ENCODE data around the gene FNBP1L.

Gene FNBP1L

DNA sequence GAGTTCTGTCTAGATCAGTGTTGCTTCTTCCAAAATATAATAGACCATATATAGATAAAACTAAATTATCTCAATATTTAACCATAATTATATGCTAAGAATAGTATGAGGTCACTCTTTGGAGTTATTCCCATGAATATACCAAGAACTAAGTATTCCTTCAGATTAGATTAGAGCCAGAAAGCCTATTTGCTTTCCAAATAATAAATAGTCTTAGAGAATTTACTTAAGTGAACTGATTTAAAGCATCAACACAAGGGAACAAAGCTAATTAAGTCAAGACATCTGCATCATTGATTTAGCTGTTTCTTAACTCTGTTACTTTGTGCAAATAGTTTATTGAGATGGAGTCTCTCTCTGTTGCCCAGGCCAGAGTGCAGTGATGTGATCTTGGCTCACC lies 35.7 kb downstream of the FNBP1L start:
- H3K27me3 ChIP-seq (ENCODE audit: control insufficient read depth in 1 of 2, insufficient read depth in 2 of 2, low read length in 2 of 2), result no peaks in the 10 kb centered on the region
- H3K36me3 ChIP-seq (ENCODE audit: control insufficient read depth in 2 of 2, insufficient read depth in 2 of 2, low read length in 2 of 2), result no peaks in the 10 kb centered on the region
- peaks cover 3 to 6% of the 10 kb centered on the region in 2 donors for H3K9me3 ChIP-seq (ENCODE audit: control insufficient read depth in 2 of 2, low read length in 2 of 2)
- H3K4me3 ChIP-seq (ENCODE audit: low read length in 2 of 2), result no peak overlapping the region
- no peak overlapping the region for H3K9ac ChIP-seq (ENCODE audit: low read length in 2 of 2)
- H3K27ac ChIP-seq (ENCODE audit: low read length), result no peak overlapping the region
- no peaks in the 10 kb centered on the region for H3K4me1 ChIP-seq (ENCODE audit: control insufficient read depth, insufficient read depth, low read length)

DNA sequence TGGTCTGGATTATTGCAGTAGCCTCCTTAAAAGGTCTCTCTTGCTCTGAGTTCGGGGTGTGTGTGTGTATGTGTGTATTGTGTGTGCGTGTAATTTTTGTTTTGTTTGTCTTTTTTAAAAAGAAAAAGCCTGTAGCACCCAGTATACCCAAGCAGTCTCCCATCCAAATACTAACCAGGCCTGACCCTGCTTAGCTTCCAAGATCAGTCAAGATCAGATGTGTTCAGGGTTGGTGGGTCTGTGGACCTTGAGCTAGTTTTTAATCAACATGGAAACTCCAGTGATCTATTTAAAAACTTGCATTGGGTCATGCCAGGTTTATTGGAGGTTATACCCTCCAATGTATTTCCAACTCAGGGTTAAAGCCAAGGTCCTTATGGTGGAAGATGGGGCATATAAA lies 40.3 kb downstream of the FNBP1L start:
- Histone ChIP-seq H3K4me3 (ENCODE audit: low read length in 2 of 2) (no peak overlapping the region), H3K9me3 (ENCODE audit: control insufficient read depth in 2 of 2, low read length in 2 of 2) (no peaks in the 10 kb centered on the region), H3K27ac (ENCODE audit: low read length) (no peak overlapping the region), H3K27me3 (ENCODE audit: control insufficient read depth in 1 of 2, insufficient read depth in 2 of 2, low read length in 2 of 2) (no peaks in the 10 kb centered on the region), H3K4me1 (ENCODE audit: control insufficient read depth, insufficient read depth, low read length) (no peaks in the 10 kb centered on the region), H3K36me3 (ENCODE audit: control insufficient read depth in 2 of 2, insufficient read depth in 2 of 2, low read length in 2 of 2) (no peaks in the 10 kb centered on the region), H3K9ac (ENCODE audit: low read length in 2 of 2) (no peak overlapping the region)

DNA sequence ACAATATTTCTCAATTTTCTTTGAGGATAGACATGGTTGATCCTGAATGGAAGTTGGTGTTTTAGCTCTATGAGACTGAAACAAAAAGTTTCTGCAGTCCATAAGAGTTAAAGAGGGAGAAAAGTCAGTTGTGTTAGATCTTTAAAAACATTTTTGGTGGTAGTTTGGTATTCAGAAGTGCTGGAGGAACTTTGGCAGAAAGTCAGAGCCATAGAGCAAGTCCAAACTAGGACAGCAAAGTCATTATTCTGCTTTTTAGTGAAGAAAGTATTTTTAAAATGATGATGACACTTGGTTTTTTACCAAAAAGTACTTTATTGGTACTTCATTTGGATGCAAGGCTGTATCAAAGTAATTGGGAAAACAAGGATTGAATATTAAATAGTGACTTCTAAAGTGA lies 41.8 kb downstream of the FNBP1L start:
- H3K36me3 ChIP-seq (ENCODE audit: control insufficient read depth in 2 of 2, insufficient read depth in 2 of 2, low read length in 2 of 2), result no peaks in the 10 kb centered on the region
- H3K4me1 ChIP-seq (ENCODE audit: control insufficient read depth, insufficient read depth, low read length), result no peaks in the 10 kb centered on the region
- no peaks in the 10 kb centered on the region for H3K9me3 ChIP-seq (ENCODE audit: control insufficient read depth in 2 of 2, low read length in 2 of 2)
- H3K4me3 ChIP-seq (ENCODE audit: low read length in 2 of 2), result no peak overlapping the region
- no peaks in the 10 kb centered on the region for H3K27me3 ChIP-seq (ENCODE audit: control insufficient read depth in 1 of 2, insufficient read depth in 2 of 2, low read length in 2 of 2)
- no peak overlapping the region for H3K27ac ChIP-seq (ENCODE audit: low read length)
- H3K9ac ChIP-seq (ENCODE audit: low read length in 2 of 2), result no peak overlapping the region

DNA sequence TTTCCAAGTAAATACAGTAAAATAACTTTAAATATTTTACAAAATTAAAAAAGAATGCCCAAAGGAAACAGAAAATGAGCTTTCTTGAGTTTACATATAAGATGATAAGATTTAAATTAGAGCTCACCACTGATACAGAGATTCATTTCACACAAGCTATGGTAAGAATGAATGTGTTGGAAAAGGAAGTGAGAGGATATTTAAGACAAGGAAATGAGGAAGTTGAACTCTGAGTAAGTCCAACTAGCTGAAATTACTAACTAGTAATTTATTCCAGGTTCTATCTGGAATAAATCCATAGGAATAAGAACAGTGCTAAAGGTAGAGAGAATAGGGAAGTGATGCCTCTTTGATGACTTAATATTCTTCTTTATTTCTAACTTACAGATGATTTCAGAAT lies 42.4 kb downstream of the FNBP1L start:
- Histone ChIP-seq H3K27ac (ENCODE audit: low read length) (no peak overlapping the region), H3K4me1 (ENCODE audit: control insufficient read depth, insufficient read depth, low read length) (no peaks in the 10 kb centered on the region), H3K9ac (ENCODE audit: low read length in 2 of 2) (no peak overlapping the region), H3K36me3 (ENCODE audit: control insufficient read depth in 2 of 2, insufficient read depth in 2 of 2, low read length in 2 of 2) (no peaks in the 10 kb centered on the region), H3K27me3 (ENCODE audit: control insufficient read depth in 1 of 2, insufficient read depth in 2 of 2, low read length in 2 of 2) (no peaks in the 10 kb centered on the region), H3K4me3 (ENCODE audit: low read length in 2 of 2) (no peak overlapping the region), H3K9me3 (ENCODE audit: control insufficient read depth in 2 of 2, low read length in 2 of 2) (no peaks in the 10 kb centered on the region)

DNA sequence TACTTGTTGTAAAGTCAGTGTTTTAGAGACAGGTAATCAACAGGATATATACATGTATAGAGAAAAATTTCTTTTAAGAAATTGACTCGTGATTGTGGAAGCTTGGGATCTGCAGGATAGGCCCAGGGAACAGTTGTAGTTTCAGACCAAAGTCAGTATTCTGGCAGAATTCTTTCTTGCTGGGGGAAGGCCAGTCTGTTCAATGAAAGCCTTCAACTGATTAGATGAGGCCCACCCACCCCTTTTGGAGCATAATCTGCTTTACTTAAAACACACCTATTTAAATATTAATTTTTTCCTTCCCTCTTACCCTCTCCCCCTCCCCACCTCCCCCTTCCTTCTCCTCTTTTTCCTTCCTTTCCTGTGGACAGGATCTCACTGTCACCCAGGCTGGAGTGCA lies 48.0 kb downstream of the FNBP1L start:
- Histone ChIP-seq H3K4me1 (ENCODE audit: control insufficient read depth, insufficient read depth, low read length) (no peaks in the 10 kb centered on the region), H3K36me3 (ENCODE audit: control insufficient read depth in 2 of 2, insufficient read depth in 2 of 2, low read length in 2 of 2) (no peaks in the 10 kb centered on the region), H3K9me3 (ENCODE audit: control insufficient read depth in 2 of 2, low read length in 2 of 2) (no peaks in the 10 kb centered on the region), H3K27ac (ENCODE audit: low read length) (no peak overlapping the region), H3K4me3 (ENCODE audit: low read length in 2 of 2) (no peak overlapping the region), H3K9ac (ENCODE audit: low read length in 2 of 2) (no peak overlapping the region), H3K27me3 (ENCODE audit: control insufficient read depth in 1 of 2, insufficient read depth in 2 of 2, low read length in 2 of 2) (no peaks in the 10 kb centered on the region)

DNA sequence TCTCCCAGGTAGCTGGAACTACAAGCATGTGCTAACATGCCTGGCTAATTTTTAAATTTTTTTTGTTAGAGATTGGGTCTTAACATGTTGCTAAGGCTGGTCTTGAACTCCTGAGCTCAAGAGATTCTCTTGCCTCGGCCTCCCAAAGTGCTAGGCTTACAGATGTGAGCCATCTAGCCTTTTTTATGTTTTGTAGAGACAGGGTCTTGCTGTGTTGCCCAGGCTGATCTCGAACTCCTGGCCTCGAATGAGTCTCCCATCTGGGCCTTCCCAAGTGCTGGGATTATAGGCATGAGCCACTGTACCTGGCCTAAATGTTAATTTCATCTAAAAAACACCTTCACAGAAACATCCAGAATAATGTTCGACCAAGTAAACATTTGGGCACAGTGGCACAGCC lies 48.6 kb downstream of the FNBP1L start:
- Histone ChIP-seq H3K9me3 (ENCODE audit: control insufficient read depth in 2 of 2, low read length in 2 of 2) (no peaks in the 10 kb centered on the region), H3K9ac (ENCODE audit: low read length in 2 of 2) (no peak overlapping the region), H3K27ac (ENCODE audit: low read length) (no peak overlapping the region), H3K4me1 (ENCODE audit: control insufficient read depth, insufficient read depth, low read length) (no peaks in the 10 kb centered on the region), H3K27me3 (ENCODE audit: control insufficient read depth in 1 of 2, insufficient read depth in 2 of 2, low read length in 2 of 2) (no peaks in the 10 kb centered on the region), H3K36me3 (ENCODE audit: control insufficient read depth in 2 of 2, insufficient read depth in 2 of 2, low read length in 2 of 2) (no peaks in the 10 kb centered on the region), H3K4me3 (ENCODE audit: low read length in 2 of 2) (no peak overlapping the region)

DNA sequence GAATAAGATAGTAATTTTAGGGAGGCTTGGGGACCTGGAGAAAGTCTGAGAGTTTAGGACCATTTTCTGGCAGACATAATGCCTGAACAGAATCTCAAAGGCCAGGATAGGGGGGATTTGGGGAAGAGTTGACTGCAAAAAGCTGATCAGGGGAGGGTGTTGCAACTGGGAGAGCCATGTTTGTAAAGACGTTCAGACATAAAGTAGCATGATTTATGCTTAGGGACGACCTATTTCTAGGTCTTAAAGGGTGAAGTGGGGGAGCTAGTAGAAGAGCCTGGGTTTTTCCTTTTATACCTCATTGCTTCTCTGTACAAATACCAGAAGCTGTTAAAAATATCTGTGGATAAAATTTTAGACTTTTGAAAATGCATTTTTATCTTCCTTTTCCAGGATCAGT lies 51.2 kb downstream of the FNBP1L start:
- Histone ChIP-seq H3K4me3 (ENCODE audit: low read length in 2 of 2) (no peak overlapping the region), H3K27ac (ENCODE audit: low read length) (no peak overlapping the region), H3K4me1 (ENCODE audit: control insufficient read depth, insufficient read depth, low read length) (no peaks in the 10 kb centered on the region)

DNA sequence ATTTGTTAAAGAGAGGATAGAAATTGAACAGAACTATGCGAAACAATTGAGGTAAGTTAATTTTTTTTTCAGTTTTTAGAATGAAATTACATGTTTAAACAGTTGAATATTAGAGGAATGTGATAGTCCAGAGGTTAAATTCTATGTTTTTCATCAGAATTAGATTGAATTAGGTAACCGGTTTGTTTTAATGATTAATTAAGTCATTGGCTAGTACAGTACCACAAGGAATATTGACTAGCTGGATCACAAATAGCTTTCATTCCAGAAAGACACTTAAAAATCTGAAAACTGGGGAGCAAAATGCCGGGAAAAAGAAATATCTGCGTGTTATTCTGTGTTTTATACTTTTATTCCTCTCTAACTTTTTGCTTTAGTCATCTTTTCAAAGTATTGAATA lies 51.6 kb downstream of the FNBP1L start:
- Histone ChIP-seq H3K27me3 (ENCODE audit: control insufficient read depth in 1 of 2, insufficient read depth in 2 of 2, low read length in 2 of 2) (no peaks in the 10 kb centered on the region), H3K9ac (ENCODE audit: low read length in 2 of 2) (no peak overlapping the region), H3K9me3 (ENCODE audit: control insufficient read depth in 2 of 2, low read length in 2 of 2) (no peaks in the 10 kb centered on the region), H3K36me3 (ENCODE audit: control insufficient read depth in 2 of 2, insufficient read depth in 2 of 2, low read length in 2 of 2) (no peaks in the 10 kb centered on the region), H3K4me1 (ENCODE audit: control insufficient read depth, insufficient read depth, low read length) (no peaks in the 10 kb centered on the region), H3K4me3 (ENCODE audit: low read length in 2 of 2) (no peak overlapping the region), H3K27ac (ENCODE audit: low read length) (no peak overlapping the region)

More for the DNA sequence above, 51.2 kb downstream of the FNBP1L start:
- Histone ChIP-seq H3K9me3 (ENCODE audit: control insufficient read depth in 2 of 2, low read length in 2 of 2) (no peaks in the 10 kb centered on the region), H3K36me3 (ENCODE audit: control insufficient read depth in 2 of 2, insufficient read depth in 2 of 2, low read length in 2 of 2) (no peaks in the 10 kb centered on the region), H3K27me3 (ENCODE audit: control insufficient read depth in 1 of 2, insufficient read depth in 2 of 2, low read length in 2 of 2) (no peaks in the 10 kb centered on the region), H3K9ac (ENCODE audit: low read length in 2 of 2) (no peak overlapping the region)

DNA sequence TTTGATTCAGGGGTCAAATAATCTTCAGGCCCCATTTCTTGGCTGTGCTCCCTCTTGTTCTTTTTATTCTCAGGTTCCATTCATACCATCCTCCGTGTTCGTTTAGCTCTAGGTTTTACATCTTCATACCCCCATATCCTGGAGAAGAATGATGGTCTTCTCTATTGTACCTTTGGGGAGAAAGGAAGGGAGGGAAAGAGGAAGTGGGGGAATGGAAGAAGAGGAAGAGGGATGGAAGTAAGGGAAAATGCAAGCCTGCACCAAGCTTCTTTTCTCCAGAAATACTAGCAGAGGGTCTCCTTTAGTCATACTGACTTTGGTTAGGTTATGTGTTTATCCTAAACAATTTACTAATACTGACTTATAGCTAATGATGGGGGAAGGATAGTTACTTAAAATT lies 52.4 kb downstream of the FNBP1L start:
- Histone ChIP-seq H3K9ac (ENCODE audit: low read length in 2 of 2) (no peak overlapping the region), H3K27me3 (ENCODE audit: control insufficient read depth in 1 of 2, insufficient read depth in 2 of 2, low read length in 2 of 2) (no peaks in the 10 kb centered on the region), H3K36me3 (ENCODE audit: control insufficient read depth in 2 of 2, insufficient read depth in 2 of 2, low read length in 2 of 2) (no peaks in the 10 kb centered on the region), H3K9me3 (ENCODE audit: control insufficient read depth in 2 of 2, low read length in 2 of 2) (no peaks in the 10 kb centered on the region), H3K4me1 (ENCODE audit: control insufficient read depth, insufficient read depth, low read length) (no peaks in the 10 kb centered on the region), H3K27ac (ENCODE audit: low read length) (no peak overlapping the region), H3K4me3 (ENCODE audit: low read length in 2 of 2) (no peak overlapping the region)

DNA sequence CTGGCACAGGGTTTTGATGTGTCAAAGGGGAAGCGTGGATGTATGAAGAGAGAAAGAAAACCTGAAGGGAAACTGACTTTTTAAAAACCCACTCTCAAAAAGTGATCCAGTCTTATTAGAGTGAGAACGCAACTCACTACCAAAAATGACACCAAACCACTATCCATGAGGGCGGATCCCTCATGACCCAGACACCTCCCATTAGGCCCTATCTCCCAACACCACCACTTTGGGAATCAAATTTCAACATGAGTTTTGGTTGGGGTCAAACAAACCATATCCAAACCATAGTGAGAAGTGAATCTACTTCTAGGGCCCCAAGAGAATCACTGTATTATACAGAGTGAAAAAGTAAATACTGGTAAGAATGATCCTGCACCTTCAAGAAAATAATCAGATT lies 53.5 kb downstream of the FNBP1L start:
- Histone ChIP-seq H3K36me3 (ENCODE audit: control insufficient read depth in 2 of 2, insufficient read depth in 2 of 2, low read length in 2 of 2) (no peaks in the 10 kb centered on the region), H3K9ac (ENCODE audit: low read length in 2 of 2) (no peak overlapping the region), H3K27ac (ENCODE audit: low read length) (no peak overlapping the region), H3K27me3 (ENCODE audit: control insufficient read depth in 1 of 2, insufficient read depth in 2 of 2, low read length in 2 of 2) (no peaks in the 10 kb centered on the region), H3K4me3 (ENCODE audit: low read length in 2 of 2) (no peak overlapping the region), H3K9me3 (ENCODE audit: control insufficient read depth in 2 of 2, low read length in 2 of 2) (no peaks in the 10 kb centered on the region), H3K4me1 (ENCODE audit: control insufficient read depth, insufficient read depth, low read length) (no peaks in the 10 kb centered on the region)

DNA sequence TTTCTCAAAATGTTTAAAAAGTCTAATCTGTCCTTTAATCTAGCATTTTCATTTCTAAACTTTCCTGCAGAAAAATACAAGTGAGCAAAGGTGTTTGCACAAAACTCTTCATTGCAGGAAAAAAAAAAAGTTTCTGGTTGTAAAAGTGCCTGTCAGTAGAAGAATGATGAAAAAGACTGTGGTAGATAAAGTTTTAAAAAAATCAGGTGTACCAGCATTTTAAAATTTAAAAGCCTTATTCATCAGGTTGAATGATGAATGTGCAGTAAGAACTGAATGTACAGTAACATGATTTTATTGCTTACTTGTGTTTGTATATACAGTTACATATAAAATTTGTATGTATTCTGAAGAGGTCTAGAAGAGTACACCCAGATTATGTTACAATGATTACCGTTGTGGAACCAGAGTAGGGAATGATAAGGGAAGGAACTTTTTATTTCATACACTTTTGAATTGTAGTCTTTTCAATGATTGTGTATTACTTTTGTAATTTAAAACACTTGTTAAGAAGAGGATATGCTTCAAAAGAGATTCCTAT lies 54.0 kb downstream of the FNBP1L start:
- Histone ChIP-seq H3K4me3 (ENCODE audit: low read length in 2 of 2) (no peak overlapping the region), H3K27ac (ENCODE audit: low read length) (no peak overlapping the region), H3K9me3 (ENCODE audit: control insufficient read depth in 2 of 2, low read length in 2 of 2) (no peaks in the 10 kb centered on the region), H3K4me1 (ENCODE audit: control insufficient read depth, insufficient read depth, low read length) (no peaks in the 10 kb centered on the region), H3K9ac (ENCODE audit: low read length in 2 of 2) (no peak overlapping the region), H3K27me3 (ENCODE audit: control insufficient read depth in 1 of 2, insufficient read depth in 2 of 2, low read length in 2 of 2) (no peaks in the 10 kb centered on the region), H3K36me3 (ENCODE audit: control insufficient read depth in 2 of 2, insufficient read depth in 2 of 2, low read length in 2 of 2) (no peaks in the 10 kb centered on the region)
